ENCODE measurements around the gene CERT1.

CERT1 gene

GRCh38 chr5:75525344-75525743 is 13.9 kb upstream of the CERT1 start:
- H3K9ac ChIP-seq (ENCODE audit: low read length): no peak overlapping the region
- H3K9me2 ChIP-seq (ENCODE audit: low read depth, low read length): no peaks in the 10 kb centered on the region
- H3K4me2 ChIP-seq (ENCODE audit: low read length): no peak overlapping the region
- TF ChIP-seq CTCF (IDR thresholded peaks at IDR 0.05; ENCODE audit: low read length): no peak
- TF ChIP-seq EZH2 (IDR thresholded peaks at IDR 0.05; ENCODE audit: borderline replicate concordance, low read length): no peak
- H3K9me3 ChIP-seq (ENCODE audit: low read length): peaks cover 13% of the 10 kb centered on the region
- no peaks in the 10 kb centered on the region for H3F3A ChIP-seq (ENCODE audit: insufficient read depth, low read length)
- peaks cover 5% of the 10 kb centered on the region; the same call in 1 of the 2 replicates for H3K36me3 ChIP-seq (ENCODE audit: insufficient read depth, low read length)
- H3K4me1 ChIP-seq (ENCODE audit: insufficient read depth, low read length, severe bottlenecking): peaks cover 9% of the 10 kb centered on the region
- H3K79me2 ChIP-seq (ENCODE audit: insufficient read depth, low read length): peaks cover 20% of the 10 kb centered on the region
- H2AFZ ChIP-seq (ENCODE audit: low read length): no peak overlapping the region
- no peaks in the 10 kb centered on the region for H4K20me1 ChIP-seq (ENCODE audit: insufficient read depth, low read length)
- H3K27ac ChIP-seq (ENCODE audit: low read depth, low read length, poor library complexity, severe bottlenecking): no peak overlapping the region
- no peaks in the 10 kb centered on the region for H3K27me3 ChIP-seq (ENCODE audit: insufficient read depth, low read length)
- H3K4me3 ChIP-seq (ENCODE audit: low read depth, low read length, poor library complexity, severe bottlenecking): no peak overlapping the region

DNA sequence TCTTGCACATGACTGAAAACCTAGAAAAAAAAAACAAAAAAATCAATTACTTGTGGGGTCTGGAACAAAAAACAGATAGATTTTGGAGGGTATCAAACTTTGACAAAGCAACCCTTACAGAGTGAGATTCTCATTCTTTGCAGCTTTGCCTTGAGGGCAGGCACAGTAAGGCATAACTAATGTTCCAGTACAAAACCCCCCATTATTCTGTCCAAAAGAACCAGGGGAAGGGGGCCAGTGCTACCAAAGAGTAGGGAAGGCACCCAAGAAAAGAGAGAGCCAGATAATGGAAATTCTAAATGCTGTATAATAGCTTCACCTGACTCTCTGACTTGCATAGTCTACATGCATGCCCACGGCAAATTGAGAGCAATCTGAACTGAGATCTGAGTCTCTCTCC is 13.2 kb upstream of the CERT1 start:
- TF ChIP-seq CTCF (IDR thresholded peaks at IDR 0.05; ENCODE audit: low read length) (no peak), EZH2 (IDR thresholded peaks at IDR 0.05; ENCODE audit: borderline replicate concordance, low read length) (no peak)
- H3K27me3 ChIP-seq (ENCODE audit: insufficient read depth, low read length): no peaks in the 10 kb centered on the region
- H3K36me3 ChIP-seq (ENCODE audit: insufficient read depth, low read length): peaks cover 8% of the 10 kb centered on the region; the same call in 1 of the 2 replicates
- H3K4me2 ChIP-seq (ENCODE audit: low read length): no peak overlapping the region
- no peaks in the 10 kb centered on the region for H3F3A ChIP-seq (ENCODE audit: insufficient read depth, low read length)
- H3K27ac ChIP-seq (ENCODE audit: low read depth, low read length, poor library complexity, severe bottlenecking): no peak overlapping the region
- peaks cover 9% of the 10 kb centered on the region for H3K4me1 ChIP-seq (ENCODE audit: insufficient read depth, low read length, severe bottlenecking)
- peaks cover 13% of the 10 kb centered on the region for H3K9me3 ChIP-seq (ENCODE audit: low read length)
- H2AFZ ChIP-seq (ENCODE audit: low read length): no peak overlapping the region
- H3K9ac ChIP-seq (ENCODE audit: low read length): no peak overlapping the region
- no peak overlapping the region for H3K4me3 ChIP-seq (ENCODE audit: low read depth, low read length, poor library complexity, severe bottlenecking)
- peaks cover 26% of the 10 kb centered on the region for H3K79me2 ChIP-seq (ENCODE audit: insufficient read depth, low read length)
- H3K9me2 ChIP-seq (ENCODE audit: low read depth, low read length): no peaks in the 10 kb centered on the region
- no peaks in the 10 kb centered on the region for H4K20me1 ChIP-seq (ENCODE audit: insufficient read depth, low read length)

DNA sequence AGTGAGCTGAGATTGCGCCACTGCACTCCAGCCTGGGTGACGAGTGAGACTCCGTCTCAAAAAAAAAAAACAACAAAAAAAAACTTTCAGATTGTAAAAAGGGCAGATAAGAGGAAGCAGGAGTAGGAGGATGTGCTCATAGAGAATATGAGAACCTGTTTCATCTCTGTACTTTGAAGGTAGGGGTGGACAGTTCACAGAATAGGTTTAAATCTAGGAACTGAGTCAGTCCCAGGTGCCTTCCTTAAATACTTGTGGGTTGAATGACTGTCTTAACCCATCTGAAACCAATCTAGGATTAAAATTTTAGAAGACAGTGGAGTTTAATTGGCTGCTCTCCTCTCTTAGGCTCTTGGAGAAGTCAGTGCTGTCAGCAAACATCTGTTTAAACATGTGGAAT is 12.6 kb upstream of the CERT1 start:
- Histone ChIP-seq H3K27ac (ENCODE audit: low read depth, low read length, poor library complexity, severe bottlenecking) (no peak overlapping the region), H3K27me3 (ENCODE audit: insufficient read depth, low read length) (no peaks in the 10 kb centered on the region), H3K4me2 (ENCODE audit: low read length) (no peak overlapping the region), H3K9ac (ENCODE audit: low read length) (no peak overlapping the region), H3K9me3 (ENCODE audit: low read length) (peaks cover 13% of the 10 kb centered on the region), H4K20me1 (ENCODE audit: insufficient read depth, low read length) (no peaks in the 10 kb centered on the region), H2AFZ (ENCODE audit: low read length) (no peak overlapping the region), H3K36me3 (ENCODE audit: insufficient read depth, low read length) (peaks cover 8% of the 10 kb centered on the region; the same call in 1 of the 2 replicates), H3F3A (ENCODE audit: insufficient read depth, low read length) (no peaks in the 10 kb centered on the region), H3K9me2 (ENCODE audit: low read depth, low read length) (no peaks in the 10 kb centered on the region), H3K4me1 (ENCODE audit: insufficient read depth, low read length, severe bottlenecking) (peaks cover 9% of the 10 kb centered on the region), H3K4me3 (ENCODE audit: low read depth, low read length, poor library complexity, severe bottlenecking) (no peak overlapping the region), H3K79me2 (ENCODE audit: insufficient read depth, low read length) (peaks cover 26% of the 10 kb centered on the region)
- TF ChIP-seq CTCF (IDR thresholded peaks at IDR 0.05; ENCODE audit: low read length): no peak
- no peak for TF ChIP-seq EZH2 (IDR thresholded peaks at IDR 0.05; ENCODE audit: borderline replicate concordance, low read length)

Data from OCI-LY1 (cell line).